HCT116 (cell line): Measurements from ENCODE around the gene SGTB. TPM values are rescaled to one million over a fixed set of nuclear protein-coding genes. Genes with fewer than 3 reads are reported as not detected.
"Not testable (repeated sequence)": the region's sequence is repeated elsewhere in the genome, so short reads cannot be mapped to it uniquely, and the experiment has no call there.

Experiments
- ATAC-seq: fragments of 200-7000 bp; cut with Tn5 transposase; 2 replicates; pipeline ENCODE4 v1.9.1; 2020; ENCODE audit warnings: mild to moderate bottlenecking, moderate library complexity
- BruUV-seq: library from RNA; stranded (reverse); fragments of 400-500 nt; replicated peaks from 2 replicates; lab custom pipeline; 2021; lab: Mats Ljungman, UMichigan
- CTCF ChIA-PET: fragments of 300-600 bp; sonication (Branson Sonifier 250); formaldehyde crosslinking; loops from one replicate; lab custom pipeline; 2021; ENCODE audit warnings: antibody characterized with exemption; lab: Charles Lee
- POLR2A ChIA-PET: fragments of 300-600, 350-600 bp; sonication (Branson Sonifier 250); formaldehyde crosslinking; loops from one replicate; lab custom pipeline; 2021; ENCODE audit warnings: antibody characterized with exemption; lab: Charles Lee
- RAD21 ChIA-PET, 2 experiments: fragments of 300-600 bp; sonication (Branson Sonifier 250); formaldehyde crosslinking; loops; one replicate each; lab custom pipeline; 2023; ENCODE audit warnings: low total read pairs in 2 of 2; ENCODE audit not compliant: uncharacterized antibody in 2 of 2, unreplicated experiment in 2 of 2, low non-redundant PET in 1 of 2; lab: Charles Lee
- DNase-seq: peaks from one replicate; pipeline ENCODE4 v3.0.0-alpha.2; 2010; ENCODE audit warnings: low read depth, low spot score
- H2AFZ ChIP-seq: fragments of 200-600 bp; shearing (Covaris generic), sonication (generic); 2 replicates; pipeline ENCODE4 v1.6.1; 2017; ENCODE audit warnings: low read depth, mixed run types, mixed read lengths, antibody characterized with exemption, low read length; ENCODE audit not compliant: poor library complexity, severe bottlenecking
- H3K27ac ChIP-seq: 2 replicates; pipeline ENCODE4 v1.5.1; 2012; ENCODE audit warnings: low read depth, low read length
- H3K27me3 ChIP-seq: fragments of 200-600 bp; sonication (generic); 2 replicates; pipeline ENCODE4 v1.6.1; 2016; ENCODE audit warnings: mixed run types, low read length, mixed read lengths; ENCODE audit not compliant: insufficient read depth
- H3K36me3 ChIP-seq, 2 experiments: fragments of 200-500 bp in 1 of 2; fragments of 200-600 bp in 1 of 2; sonication (Bioruptor generic) in 1 of 2; sonication (generic) in 1 of 2; 2 replicates each; pipeline versions ENCODE4 v1.5.1 to v1.6.1; 2014 to 2016; ENCODE audit warnings: low read length in 2 of 2, inconsistent platforms in 1 of 2, mixed read lengths in 1 of 2, mixed run types in 1 of 2; ENCODE audit not compliant: insufficient read depth in 2 of 2, control insufficient read depth in 1 of 2
- H3K4me1 ChIP-seq, 2 experiments: fragments of 200-600 bp in 1 of 2; sonication (generic) in 1 of 2; 2 replicates each; pipeline versions ENCODE4 v1.5.1 to v1.6.1; 2012 to 2017; ENCODE audit warnings: low read length in 2 of 2, inconsistent platforms in 1 of 2, mild to moderate bottlenecking in 1 of 2, mixed read lengths in 1 of 2, mixed run types in 1 of 2, moderate library complexity in 1 of 2; ENCODE audit not compliant: insufficient read depth in 2 of 2, control insufficient read depth in 1 of 2
- H3K4me2 ChIP-seq: fragments of 200-600 bp; sonication (generic); 2 replicates; pipeline ENCODE4 v1.6.1; 2017; ENCODE audit warnings: mixed run types, low read length, mixed read lengths
- H3K4me3 ChIP-seq, 2 experiments: fragments of 200-600 bp in 1 of 2; sonication (generic) in 1 of 2; replicated peaks in 1 of 2; 2 replicates each; pipeline ENCODE4 v1.5.1; 2011 to 2016; ENCODE audit warnings: low read length in 2 of 2, control low read depth in 1 of 2, low read depth in 1 of 2, mild to moderate bottlenecking in 1 of 2, mixed read lengths in 1 of 2, mixed run types in 1 of 2
- H3K79me2 ChIP-seq: fragments of 200-600 bp; sonication (generic); 2 replicates; pipeline ENCODE4 v1.6.1; 2017; ENCODE audit warnings: mild to moderate bottlenecking, mixed run types, low read length, moderate library complexity, mixed read lengths; ENCODE audit not compliant: insufficient read depth
- H3K9ac ChIP-seq: fragments of 200-600 bp; sonication (generic); 2 replicates; pipeline ENCODE4 v1.6.1; 2016; ENCODE audit warnings: low read length, mixed read lengths
- H3K9me2 ChIP-seq: fragments of 200-600 bp; sonication (generic), shearing (Covaris generic); 2 replicates; pipeline ENCODE4 v1.6.1; 2017; ENCODE audit warnings: mixed run types, mild to moderate bottlenecking, moderate library complexity; ENCODE audit not compliant: insufficient read depth
- H3K9me3 ChIP-seq, 2 experiments: fragments of 200-500 bp in 1 of 2; fragments of 200-600 bp in 1 of 2; sonication (Bioruptor generic) in 1 of 2; sonication (generic) in 1 of 2; 2 replicates each; pipeline ENCODE4 v1.6.1; 2014 to 2017; ENCODE audit warnings: low read length in 2 of 2, mixed read lengths in 2 of 2, inconsistent platforms in 1 of 2, low read depth in 1 of 2, mild to moderate bottlenecking in 1 of 2, mixed run types in 1 of 2, moderate library complexity in 1 of 2; ENCODE audit not compliant: control insufficient read depth in 1 of 2, insufficient read depth in 1 of 2
- H4K20me1 ChIP-seq: fragments of 200-600 bp; sonication (generic), shearing (Covaris generic); 2 replicates; pipeline ENCODE4 v1.6.1; 2017; ENCODE audit warnings: mixed run types, mild to moderate bottlenecking, moderate library complexity; ENCODE audit not compliant: insufficient read depth
- CBX3 ChIP-seq: IDR thresholded peaks from 2 replicates; pipeline ENCODE4 v1.6.1; 2012; ENCODE audit warnings: low read depth
- CEBPB ChIP-seq: IDR thresholded peaks from 2 replicates; pipeline ENCODE4 v1.6.1; 2012; ENCODE audit warnings: low read depth
- EZH2phosphoT487 ChIP-seq: fragments of 200-600 bp; IDR thresholded peaks from 2 replicates; pipeline ENCODE4 v1.6.1; 2018; ENCODE audit warnings: antibody characterized with exemption, borderline replicate concordance
- POLR2A ChIP-seq: IDR thresholded peaks from 2 replicates; pipeline ENCODE4 v1.7.0; 2011; ENCODE audit warnings: borderline replicate concordance; ENCODE audit not compliant: insufficient read depth, insufficient read length; ENCODE audit errors: extremely low read depth
- POLR2AphosphoS5 ChIP-seq: IDR thresholded peaks from 2 replicates; pipeline ENCODE4 v1.6.1; 2011; ENCODE audit warnings: mild to moderate bottlenecking, low read depth, low read length, moderate library complexity
- RAD21 ChIP-seq: IDR thresholded peaks from 2 replicates; pipeline ENCODE4 v1.6.1; 2012; ENCODE audit warnings: low read depth, mild to moderate bottlenecking
- SIN3A ChIP-seq: IDR thresholded peaks from 2 replicates; pipeline ENCODE4 v1.6.1; 2012; ENCODE audit warnings: low read depth
- ZNF274 ChIP-seq: fragments of 200-500 bp; sonication (Bioruptor generic); IDR thresholded peaks from 2 replicates; pipeline ENCODE4 v1.6.1; 2014; ENCODE audit warnings: mild to moderate bottlenecking, low read depth, low read length, inconsistent platforms
- intact Hi-C: fragments of 100-400 bp; cut with micrococcal nuclease; formaldehyde crosslinking; loops from 2 replicates; pipeline ENCODE4 v1.10.0; 2022
- total RNA-seq: library from RNA; stranded (reverse); gene quantifications from one replicate; pipeline ENCODE4 v1.2.1, GENCODE V29; 2021; ENCODE audit not compliant: unreplicated experiment
- TF ChIP-seq, protein P1 (sequence below): IDR thresholded peaks from 2 replicates; pipeline ENCODE4 v1.6.1; 2012; ENCODE audit warnings: low read depth
- TF ChIP-seq, protein P2 (sequence below): IDR thresholded peaks from 2 replicates; pipeline ENCODE4 v1.6.1; 2012
- TF ChIP-seq, protein P3 (sequence below): IDR thresholded peaks from 2 replicates; pipeline ENCODE4 v1.6.1; 2012

The SGTB gene
- total RNA-seq, 1 experiment from 2014 or later = 12.6 TPM

DNA sequence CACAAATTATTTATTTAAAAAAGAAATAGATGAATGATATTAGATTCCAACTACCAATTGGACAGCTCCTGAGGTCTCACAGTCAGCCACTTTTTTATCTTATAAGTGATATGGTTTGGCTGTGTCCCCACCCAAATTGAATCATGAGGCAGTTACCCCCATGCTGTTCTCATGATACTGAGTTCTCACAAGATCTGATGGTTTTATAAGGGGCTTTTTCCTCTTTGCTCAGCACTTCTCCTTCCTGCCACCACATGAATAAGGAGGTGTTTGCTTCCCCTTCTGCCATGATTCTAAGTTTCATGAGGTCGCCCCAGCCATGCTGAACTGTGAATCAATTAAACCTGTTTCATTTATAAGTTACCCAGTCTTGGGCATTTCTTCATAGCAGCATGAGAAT lies 13.0 kb upstream of the SGTB start (continued):
- TF ChIP-seq, protein P1, sequence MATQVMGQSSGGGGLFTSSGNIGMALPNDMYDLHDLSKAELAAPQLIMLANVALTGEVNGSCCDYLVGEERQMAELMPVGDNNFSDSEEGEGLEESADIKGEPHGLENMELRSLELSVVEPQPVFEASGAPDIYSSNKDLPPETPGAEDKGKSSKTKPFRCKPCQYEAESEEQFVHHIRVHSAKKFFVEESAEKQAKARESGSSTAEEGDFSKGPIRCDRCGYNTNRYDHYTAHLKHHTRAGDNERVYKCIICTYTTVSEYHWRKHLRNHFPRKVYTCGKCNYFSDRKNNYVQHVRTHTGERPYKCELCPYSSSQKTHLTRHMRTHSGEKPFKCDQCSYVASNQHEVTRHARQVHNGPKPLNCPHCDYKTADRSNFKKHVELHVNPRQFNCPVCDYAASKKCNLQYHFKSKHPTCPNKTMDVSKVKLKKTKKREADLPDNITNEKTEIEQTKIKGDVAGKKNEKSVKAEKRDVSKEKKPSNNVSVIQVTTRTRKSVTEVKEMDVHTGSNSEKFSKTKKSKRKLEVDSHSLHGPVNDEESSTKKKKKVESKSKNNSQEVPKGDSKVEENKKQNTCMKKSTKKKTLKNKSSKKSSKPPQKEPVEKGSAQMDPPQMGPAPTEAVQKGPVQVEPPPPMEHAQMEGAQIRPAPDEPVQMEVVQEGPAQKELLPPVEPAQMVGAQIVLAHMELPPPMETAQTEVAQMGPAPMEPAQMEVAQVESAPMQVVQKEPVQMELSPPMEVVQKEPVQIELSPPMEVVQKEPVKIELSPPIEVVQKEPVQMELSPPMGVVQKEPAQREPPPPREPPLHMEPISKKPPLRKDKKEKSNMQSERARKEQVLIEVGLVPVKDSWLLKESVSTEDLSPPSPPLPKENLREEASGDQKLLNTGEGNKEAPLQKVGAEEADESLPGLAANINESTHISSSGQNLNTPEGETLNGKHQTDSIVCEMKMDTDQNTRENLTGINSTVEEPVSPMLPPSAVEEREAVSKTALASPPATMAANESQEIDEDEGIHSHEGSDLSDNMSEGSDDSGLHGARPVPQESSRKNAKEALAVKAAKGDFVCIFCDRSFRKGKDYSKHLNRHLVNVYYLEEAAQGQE = no peak
- TF ChIP-seq POLR2A (no peak), CEBPB (no peak), POLR2AphosphoS5 (no peak), CBX3 (no peak), SIN3A (no peak), ZNF274 (no peak), RAD21 (no peak), EZH2phosphoT487 (no peak)
- TF ChIP-seq, protein P2, sequence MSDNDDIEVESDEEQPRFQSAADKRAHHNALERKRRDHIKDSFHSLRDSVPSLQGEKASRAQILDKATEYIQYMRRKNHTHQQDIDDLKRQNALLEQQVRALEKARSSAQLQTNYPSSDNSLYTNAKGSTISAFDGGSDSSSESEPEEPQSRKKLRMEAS = no peak
- TF ChIP-seq, protein P3, sequence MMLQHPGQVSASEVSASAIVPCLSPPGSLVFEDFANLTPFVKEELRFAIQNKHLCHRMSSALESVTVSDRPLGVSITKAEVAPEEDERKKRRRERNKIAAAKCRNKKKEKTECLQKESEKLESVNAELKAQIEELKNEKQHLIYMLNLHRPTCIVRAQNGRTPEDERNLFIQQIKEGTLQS = no peak
- TF ChIP-seq, all 23 proteins: peak for 0

DNA sequence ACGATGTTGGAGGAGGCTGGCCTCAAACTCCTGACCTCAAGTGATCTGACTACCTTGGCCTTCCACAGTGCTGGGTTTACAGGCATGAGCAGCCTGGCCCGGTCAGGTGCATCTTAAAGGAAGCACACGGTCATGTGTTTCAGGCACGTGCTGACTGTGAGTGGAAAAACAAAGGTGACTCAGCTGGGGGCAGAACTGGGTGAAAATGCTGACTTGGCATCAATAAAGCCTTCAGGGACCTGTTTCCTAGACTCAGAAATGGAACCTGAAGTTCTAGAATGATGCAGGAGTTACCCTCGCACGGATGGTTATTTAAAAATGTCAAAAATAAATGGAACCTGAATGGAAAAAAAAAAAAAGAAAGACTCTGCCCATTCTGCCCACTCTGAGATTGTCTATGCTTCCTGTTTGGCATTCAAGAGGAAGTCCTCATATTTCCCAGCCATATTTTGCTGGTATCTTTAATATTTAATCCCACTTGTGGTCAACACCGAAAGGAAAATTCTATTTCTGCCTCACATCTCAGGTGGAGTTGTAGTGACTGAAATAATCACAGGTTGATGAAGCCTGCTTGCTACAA lies 12.4 kb upstream of the SGTB start:
- H2AFZ ChIP-seq, H3K9me3 ChIP-seq, H3K4me3 ChIP-seq, H3K27me3 ChIP-seq, H3K4me2 ChIP-seq, RAD21 ChIA-PET, H3K36me3 ChIP-seq, H3K27ac ChIP-seq, H3K9me2 ChIP-seq, POLR2A ChIA-PET, intact Hi-C loops, DNase-seq, BruUV-seq, H3K9ac ChIP-seq, ATAC-seq, H4K20me1 ChIP-seq, CTCF ChIA-PET: not testable (repeated sequence)
- H3K79me2 ChIP-seq = peaks cover 68% of the 10 kb centered on the region
- H3K4me1 ChIP-seq = peaks cover 0 to 11% of the 10 kb centered on the region in 2 experiments; a peak in 1 of 4 replicates

DNA sequence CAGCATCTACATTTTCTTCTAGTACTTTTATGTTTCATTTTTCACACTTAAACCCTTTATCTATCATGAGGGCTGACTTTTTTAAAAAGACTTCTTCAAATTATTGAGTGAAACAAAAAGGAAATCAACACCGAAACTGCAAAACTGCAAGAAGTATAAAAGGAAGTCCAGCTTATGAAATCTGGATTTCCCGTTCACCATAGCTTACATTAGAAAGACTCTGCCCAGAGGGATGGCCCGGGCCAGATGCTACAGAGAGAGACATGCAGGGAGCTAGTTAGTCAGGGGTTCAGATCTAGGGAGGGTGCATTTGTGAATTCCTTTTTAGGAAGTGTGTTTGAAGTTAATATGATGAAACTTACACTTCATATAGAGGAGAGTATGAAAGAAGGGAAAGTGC lies 10.1 kb upstream of the SGTB start:
- not testable (repeated sequence) for BruUV-seq

More for the DNA sequence above, 10.1 kb upstream of the SGTB start:
- H3K4me1 ChIP-seq, RAD21 ChIA-PET, H3K9ac ChIP-seq, DNase-seq, ATAC-seq, H4K20me1 ChIP-seq, H2AFZ ChIP-seq, CTCF ChIA-PET, H3K4me3 ChIP-seq, H3K9me3 ChIP-seq, H3K4me2 ChIP-seq, H3K9me2 ChIP-seq, intact Hi-C loops, H3K27me3 ChIP-seq, H3K27ac ChIP-seq, H3K36me3 ChIP-seq, POLR2A ChIA-PET: not testable (repeated sequence)
- peaks cover 72% of the 10 kb centered on the region for H3K79me2 ChIP-seq
